ENCODE results near the gene WDR36.

Gene WDR36

DNA sequence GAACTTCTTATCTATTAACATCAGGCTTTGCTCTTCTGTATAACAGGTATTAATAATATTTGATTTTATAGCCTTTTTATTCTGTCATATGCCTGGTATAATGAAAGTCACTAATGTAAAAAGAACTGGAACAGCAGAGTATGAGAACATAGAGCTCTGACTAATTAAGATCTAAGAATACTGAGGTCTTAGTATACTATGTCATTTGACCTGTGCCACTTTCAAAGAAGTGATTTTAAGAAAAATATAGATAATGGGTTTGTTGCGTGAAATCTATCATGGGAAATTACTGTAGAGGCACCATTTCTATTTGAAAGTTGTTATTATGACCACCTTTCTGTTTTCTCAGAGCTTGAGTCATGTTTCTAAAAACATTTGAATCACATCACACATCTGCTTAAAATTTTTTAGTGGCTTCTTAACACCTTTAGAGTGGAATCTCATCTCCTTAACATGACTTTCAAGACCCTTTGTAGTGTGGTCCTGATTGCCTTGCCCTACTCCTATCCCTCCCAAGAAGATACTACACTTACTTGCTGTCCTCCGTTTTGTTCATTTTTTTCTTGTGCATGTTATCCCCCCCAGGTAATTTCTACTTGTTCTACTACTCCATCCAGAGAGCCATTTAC, 14.3 kb downstream of the WDR36 start:
- no peak for DNase-seq

DNA sequence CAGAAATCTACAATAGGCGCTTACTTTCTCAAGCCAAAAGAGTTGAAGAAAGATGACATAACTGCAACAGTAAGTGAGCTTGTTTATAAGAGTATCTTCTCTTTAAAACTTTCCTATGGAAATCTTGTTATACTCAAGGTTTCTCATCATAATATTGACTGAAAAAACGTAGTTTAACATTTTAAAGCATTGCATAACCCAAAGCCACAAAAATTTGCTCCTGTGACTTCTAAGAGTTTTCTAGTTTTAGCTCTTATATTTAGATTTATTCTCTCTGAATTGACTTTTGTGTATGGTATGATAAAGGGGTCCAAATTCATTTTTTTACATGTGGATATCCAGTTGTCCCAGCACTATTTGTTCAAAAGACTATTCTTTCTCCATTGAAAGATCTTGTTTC, 15.2 kb downstream of the WDR36 start:
- no peak for DNase-seq

DNA sequence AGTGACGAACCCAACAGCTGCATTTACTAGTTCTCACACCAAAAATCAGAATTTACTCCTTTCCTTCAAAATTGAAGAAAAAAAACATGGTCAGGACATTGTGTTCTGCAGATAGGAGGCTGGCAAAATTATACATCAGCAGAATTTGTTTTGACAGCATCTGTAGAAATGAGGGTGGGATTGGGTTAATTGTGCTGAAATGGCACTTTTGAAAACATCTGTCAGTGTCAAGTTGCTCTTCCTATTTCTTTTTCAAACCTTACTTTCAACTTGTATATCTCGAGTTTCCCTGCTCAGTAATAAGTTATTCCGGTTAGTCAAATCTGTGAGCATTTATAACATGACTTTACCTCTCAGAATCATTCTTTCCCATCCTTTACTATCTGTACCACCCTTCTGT, 19.8 kb downstream of the WDR36 start:
- no peak for DNase-seq

DNA sequence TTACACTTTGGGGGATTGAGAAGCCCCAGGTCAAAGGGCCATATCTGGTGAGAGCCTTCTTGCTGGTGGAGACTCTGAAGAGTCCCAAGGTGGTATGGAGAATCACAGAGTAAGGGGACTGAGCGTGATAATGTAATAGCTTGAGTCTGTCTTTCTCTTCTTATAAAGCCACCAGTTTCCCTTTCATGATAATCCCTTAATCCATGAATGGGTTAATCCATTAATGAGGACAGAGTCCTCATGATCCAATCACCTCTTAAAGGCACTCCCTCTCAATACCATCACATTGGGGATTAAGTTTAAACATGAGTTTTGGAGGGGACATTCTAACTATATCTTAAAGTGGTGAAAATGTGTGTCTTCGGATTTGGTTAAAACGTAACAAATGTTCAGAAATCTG, 21.5 kb downstream of the WDR36 start:
- no peak for DNase-seq

DNA sequence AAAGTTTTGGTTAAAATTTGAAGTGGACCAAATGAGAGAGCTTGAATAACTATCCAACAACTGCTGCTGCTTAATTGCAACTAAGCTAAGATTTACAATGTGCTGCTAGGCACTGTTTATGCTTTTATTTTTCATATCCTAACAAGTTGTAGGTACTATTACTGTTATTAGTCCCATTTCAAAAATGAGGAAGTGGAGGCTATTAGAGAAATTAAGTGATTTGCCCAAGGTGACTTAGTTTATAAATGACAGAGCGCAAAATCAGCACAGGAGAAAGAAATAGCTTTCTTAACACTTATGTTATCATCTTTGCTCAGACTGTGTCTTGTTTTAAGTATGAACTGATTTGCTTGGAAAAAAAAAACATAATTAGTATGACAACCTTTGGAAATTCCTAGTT, 23.1 kb downstream of the WDR36 start:
- DNase-seq, result no peak

DNA sequence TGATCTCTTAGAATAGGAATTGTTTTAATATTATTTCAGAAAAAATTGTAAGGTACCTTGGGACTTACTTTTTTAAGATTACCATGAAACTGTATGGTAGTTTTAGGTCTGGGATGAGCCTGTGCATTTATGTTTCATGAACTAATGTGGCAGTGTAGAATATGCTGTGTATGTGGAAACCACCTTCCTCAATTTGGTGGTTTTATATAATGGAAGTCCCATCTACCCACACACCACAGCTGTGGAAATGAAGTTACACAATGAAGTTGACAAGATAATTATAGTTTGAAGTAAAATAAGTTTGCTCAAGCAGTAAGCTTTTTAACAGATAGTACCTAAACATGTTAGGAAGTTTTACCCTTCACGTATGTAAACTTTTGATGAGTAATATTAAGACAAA, 24.4 kb downstream of the WDR36 start:
- no peak for DNase-seq

DNA sequence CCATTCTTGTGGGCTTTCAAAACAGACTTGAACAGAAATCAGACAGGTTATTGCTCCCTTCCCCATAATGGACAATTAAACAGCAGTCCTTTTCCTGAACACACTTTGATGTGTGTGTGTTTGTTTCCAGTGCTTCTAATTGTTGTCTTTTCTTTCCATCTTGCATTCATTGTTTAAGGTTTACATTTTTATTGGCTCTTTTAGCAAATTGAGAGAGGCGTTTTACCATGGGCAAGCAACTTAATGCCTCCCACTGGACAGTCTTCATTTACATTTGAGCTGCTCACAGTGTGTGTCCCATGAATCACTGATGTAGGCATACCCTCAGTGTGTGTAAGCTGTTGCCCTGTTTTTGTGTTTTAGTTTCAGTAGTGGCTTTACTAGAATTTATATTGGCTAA, 25.0 kb downstream of the WDR36 start:
- DNase-seq, result no peak

DNA sequence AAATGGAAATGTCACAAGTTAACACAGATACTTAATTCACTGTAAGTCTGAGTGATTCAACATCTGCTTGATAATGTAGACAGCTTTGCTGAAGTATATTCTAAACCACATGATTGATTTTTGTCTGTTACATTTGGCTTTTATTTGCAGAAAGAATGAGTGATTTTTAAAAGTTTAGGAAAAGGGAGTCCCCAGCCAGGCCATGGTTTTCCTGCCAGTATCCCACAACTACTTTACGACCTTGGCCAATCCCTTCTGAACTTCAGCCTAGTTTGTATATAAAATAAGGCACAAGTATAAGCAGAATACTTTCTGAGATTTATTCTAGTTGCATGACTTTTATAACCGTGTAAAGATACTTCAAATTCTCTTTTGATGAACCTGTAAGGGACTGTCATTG, 27.1 kb downstream of the WDR36 start:
- DNase-seq, result no peak

DNA sequence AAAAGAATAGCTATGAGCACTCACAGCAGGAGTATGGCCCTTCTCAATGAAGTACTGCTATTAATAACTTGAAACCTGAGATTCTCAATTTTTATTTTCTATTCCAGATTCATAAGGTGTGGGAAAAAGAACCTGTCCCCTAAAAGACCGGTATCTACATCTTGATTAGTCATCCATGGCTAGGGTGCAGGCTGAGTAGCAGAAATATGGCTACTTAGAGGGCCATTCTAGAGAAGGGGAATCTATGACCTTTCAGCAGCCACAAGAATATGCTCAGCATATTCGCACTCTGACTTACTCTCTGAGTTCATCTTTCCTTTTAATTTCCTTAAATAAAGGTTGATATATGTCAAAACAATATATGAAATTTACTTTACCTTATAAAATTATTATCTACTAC, 27.7 kb downstream of the WDR36 start:
- DNase-seq, result no peak

DNA sequence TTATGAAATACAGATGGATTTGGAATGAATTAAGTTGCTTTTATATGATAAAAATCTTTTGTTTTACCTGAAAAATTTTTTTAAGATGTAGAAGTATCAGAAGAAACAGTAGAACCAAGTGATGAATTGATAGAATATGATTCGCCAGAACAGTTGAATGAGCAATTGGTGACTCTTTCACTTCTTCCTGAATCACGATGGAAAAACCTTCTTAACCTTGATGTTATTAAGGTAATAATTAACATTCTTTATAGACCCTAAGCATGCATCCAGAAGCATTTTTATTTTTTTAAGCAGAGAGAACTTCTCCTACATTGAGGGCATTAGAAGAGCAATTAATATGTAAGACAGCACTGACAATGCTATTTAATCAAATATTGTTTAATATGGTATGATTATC, 28.8 kb downstream of the WDR36 start:
- no peak for DNase-seq

DNA sequence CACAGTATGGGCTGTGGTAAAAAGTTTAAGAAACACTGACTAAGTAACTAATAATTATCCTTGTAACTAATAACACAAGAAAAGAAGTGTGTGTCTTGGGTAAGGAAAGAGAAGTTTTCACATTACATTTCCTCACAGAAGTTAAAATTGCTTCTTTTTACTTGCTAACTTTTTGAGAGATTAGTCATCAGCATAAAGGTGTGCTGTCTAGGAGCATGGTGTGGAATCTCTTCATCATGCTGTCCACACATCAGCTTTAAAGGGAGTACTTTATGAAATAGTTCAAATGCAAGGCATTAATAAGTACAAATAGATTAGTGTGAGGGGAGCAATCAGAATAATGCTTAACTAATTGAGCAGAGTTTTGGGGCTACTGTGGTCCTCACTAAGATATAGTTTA, 29.8 kb downstream of the WDR36 start:
- DNase-seq, result no peak

DNA sequence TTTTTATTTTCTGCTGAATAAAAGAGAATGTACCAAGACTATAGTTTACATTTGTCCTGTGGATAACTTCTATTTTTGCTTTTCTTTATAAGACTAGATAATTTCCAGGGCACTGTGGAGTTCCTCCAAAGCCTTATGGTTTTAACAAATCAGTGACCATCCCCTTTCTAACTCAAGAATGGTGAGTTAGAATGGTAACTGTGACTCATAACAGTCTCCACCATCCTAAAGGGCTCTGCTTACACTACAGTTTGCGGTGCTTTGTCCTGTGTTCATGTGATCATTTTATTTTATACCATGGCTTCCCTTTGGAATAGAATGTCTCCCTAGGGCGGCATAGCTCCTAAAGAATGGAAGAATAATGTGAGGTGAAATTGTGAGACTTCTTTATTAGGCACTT, 30.2 kb downstream of the WDR36 start:
- DNase-seq, result no peak

DNA sequence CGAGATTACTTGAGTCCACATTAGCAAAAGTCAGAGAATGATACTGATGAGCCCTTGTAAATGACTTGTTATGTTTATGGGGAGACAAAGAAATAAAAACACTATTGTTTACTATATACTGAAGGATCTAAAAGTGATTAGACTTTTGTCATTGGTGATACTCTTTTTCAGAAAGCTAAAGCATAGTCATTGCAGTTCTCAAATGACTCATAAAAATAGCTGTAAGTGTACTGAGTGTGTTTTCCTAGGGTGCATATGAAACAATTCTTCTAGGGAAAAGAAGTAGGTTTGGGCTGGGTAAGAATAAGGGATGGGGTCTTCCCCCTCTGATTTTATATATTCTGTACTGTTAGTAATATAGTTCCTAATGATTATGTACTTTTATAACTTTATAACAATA, 32.6 kb downstream of the WDR36 start:
- DNase-seq, result no peak

DNA sequence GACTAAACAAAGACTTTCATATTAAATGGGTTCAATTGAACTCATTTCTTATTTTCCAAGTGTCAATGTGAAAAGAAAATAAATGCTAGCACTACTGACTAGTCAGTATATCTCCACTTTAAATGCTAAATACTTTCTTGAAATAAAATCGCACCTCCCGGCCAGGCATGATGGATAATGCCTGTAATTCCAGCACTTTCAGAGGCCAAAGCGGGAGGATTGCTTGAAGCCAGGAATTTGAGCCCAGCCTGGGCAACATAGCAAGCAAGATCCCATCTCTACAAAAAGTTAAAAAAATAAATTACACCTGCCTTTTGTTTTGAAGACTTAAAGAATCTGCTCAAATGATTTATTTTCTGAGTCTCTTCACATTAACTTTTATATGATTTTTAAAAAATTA, 34.7 kb downstream of the WDR36 start:
- no peak for DNase-seq

DNA sequence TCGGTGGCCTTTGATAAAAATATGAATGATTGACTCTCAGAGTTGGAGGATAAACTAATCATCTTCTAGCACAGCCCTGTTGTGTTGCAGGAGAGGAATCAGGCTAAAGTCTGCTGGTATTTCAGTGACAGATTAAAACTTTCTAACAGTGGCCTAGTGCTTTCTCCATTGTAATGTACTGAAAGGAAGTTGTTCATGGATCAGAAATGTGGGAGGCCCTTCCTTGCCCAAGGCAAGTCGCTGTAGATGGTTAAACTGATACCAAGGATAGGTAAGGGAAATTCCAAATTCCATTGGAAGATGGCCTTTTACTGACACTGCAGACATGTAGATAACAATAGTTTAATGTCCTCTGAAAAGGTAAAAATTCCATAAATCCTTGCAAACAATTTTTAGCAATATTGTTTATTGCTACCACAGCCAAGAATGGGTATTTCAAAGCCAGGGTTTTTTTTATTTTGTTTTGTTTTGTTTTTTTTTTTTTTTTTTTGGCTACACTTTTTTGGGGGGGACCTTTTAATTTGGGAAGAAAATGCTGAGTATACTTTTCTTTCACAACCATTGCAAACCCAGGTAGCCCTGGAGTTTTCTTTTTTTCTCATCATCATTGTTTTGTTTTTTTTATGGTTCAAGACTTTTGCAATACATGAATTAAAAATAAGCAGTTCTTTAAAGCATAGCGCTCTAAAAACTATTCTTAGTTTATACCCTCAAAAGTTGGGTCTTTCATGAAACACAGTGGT, 35.5 kb downstream of the WDR36 start:
- DNase-seq, result no peak

DNA sequence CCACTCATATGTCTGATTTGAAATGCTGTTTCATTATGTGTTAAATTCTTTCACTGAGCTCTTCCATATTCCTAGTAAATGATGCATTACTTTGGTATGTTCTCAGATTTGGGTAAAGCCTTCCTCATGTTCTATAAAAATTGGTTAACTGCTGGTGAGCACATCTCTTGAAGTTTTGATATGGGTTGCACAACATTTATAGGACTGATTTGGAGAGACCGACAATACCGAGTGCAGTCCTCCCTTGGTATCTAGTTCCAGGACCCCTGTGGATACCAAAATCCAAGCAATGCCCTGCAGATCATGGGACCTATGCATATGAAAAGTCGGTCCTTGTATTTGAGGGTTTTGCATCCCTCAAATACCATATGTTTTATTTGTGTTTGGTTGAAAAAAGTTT, 37.8 kb downstream of the WDR36 start:
- no peak for DNase-seq

DNA sequence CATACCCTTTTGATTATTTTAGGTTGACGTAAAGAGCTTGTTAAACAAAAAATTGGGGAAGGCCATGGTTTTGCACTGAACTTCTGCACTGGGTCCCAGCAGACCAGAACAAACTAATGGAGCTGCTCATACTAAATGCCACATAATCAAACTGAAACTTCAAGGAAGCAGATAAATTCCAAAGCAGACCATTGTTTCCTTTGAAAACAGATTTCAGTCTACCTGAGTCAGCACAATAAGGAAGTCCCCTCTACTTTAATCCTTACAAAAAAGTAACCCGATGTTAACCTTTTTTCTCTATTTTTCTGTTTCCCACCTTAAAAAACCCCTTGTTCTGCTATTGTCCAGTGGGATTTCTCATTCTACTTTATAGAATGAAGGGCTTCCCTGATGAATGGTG, 39.2 kb downstream of the WDR36 start:
- DNase-seq, result no peak

DNA sequence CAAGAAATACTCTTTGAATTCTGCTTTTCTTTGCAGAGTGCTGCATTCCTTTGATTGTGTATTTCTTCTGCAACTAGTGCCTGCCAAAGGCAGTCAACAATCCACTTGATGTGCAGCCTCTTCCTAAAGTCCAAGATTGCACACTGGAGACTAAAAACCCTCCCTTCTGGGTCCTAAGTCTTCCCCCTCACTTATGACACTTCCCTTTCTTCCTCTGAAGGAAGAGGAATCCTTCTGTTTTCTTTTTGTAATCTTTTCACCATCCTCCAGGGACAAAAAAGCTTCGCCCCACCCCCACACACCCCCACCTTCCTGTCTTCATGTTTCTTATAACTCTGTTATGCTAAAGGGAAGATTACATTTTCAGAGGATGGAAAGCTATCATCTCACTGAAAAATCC, 39.9 kb downstream of the WDR36 start:
- DNase-seq, result no peak

DNA sequence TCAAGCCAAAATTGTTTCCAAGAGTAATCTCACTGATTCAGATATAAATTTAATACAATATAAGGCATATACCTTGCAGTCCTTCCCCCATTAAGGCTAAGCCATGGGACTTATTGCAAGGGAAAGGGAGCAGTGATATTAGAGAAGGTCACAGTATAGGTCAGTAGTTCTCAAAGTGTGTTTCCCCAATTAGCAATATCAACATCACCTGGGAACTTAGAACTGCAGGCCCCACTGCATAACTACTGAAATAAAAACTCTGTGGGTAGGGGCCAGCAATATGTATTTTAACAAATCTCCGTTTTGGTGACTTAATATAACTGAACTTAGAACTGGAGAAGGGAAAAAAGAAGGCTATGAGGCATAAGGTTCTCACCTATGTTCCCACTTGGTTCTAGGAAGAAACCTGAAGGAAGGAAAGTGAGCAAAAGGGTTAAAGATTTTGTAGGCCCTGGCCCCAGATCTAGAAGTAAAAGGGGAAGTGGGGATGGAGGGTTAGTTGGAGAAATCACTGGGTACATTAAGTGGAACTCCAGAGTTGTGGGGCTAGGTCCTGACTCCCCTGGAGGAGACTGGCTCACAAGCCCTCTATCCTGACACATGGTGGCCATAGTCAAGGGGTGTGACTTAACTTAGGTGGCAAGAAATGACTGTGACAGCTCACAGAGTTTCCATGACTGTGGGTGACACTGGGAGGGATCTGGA, 40.7 kb downstream of the WDR36 start:
- DNase-seq, result no peak

DNA sequence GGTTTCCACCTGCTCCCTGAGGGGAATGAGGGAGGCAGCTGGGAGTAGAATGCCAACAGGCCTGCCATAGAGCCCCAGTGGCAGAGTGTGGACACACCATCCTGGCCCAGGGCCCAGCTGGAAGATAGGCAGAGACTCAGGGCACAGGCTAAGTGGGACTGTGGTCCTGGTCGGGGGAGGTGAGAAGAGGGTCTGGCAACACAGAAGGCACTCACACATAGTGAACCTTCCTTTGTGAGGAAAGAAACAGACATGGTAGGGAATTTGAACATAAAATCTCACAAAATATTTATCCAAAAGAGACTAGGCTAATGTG, 41.2 kb downstream of the WDR36 start:
- DNase-seq, result no peak

DNA sequence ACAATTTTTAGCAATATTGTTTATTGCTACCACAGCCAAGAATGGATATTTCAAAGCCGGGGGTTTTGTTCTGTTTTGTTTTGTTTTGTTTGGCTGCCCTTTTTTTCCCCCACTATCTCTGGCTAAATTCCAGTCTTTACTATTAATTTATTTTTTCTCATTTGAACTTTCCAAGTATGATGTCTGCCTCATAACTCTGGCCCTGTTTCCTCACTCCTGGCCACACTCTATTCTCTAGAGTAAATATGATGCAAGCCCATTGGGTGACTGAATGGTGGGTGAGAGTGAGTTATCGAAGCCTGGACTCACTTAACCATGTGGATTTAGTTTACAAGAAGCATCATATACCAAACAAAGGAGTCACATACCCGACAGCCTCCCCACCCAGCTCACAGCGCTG, 41.9 kb downstream of the WDR36 start:
- DNase-seq, result no peak

DNA sequence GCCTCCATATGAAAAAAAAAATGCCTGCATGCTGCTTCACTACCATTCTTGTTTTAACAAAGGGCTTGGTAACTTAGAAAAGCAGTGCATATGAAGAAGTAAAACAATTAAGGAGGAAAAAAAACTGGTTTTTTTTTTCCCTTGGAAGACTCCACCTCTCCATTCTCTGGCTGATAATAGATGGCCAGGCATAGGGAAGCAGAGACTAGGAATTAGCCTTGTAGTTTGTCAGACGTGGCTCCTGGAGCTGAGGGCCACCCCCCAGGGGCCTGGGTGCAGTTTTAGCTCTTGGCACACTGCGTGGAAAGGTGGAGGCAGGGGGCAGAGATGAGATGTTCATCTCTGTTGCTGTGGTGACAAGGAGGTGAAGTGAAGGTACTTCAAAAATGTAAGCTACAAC, 42.7 kb downstream of the WDR36 start:
- no peak for DNase-seq

DNA sequence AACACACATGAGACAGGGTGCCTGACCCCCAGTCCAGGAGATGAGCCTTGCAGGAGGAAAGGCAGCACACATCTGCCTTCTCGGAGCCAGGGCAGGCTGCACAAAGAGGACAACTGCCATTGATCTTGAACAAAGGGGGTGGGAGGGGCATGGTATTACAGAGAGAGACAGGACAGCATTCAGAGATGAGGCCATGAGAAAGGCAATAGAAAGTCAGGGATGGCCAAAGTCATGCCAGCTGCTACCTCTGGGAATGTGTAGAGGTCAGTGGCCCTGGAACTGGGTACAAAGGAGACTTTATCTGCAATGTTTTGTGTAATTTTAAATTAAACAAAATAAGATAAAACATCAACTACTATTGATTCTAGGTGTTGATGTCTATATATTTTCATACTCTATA, 43.2 kb downstream of the WDR36 start:
- DNase-seq, result no peak

DNA sequence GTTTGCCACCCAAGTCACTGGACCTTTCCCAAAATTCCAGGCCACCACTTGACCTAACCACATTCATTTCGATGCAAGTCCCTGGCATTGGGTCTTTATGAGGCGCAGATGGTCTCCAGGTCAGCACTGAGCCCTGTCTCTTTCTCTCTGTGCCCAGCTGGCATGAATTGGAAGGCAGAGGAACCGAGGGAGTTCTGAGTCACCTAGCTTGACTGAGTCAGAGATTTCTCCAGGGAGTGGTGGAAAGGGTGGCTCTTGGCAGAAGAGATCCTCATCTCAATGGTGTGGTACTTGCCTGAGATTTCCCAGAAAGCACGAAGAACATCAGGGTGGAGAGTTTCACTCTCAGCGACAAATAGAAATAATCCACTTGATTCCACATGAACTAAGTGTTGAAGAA, 43.8 kb downstream of the WDR36 start:
- no peak for DNase-seq

DNA sequence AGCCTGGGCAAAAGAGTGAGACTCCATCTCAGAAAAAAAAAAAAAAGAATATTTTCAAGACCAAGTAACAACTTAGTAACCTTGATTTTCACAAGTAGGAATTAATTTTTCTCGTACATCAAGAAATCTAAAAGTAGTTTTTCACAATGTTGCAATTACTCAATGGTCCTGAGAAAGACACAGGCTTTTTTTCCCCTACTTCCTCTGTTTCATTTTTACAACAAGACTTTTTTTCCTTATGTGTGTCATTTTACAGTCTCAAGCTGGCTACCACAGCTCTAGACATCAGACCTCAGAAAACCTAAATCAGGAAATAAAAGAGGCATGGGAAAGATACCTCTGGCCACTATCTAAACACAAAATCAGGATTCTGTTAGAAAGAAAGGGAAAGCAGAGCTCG, 45.9 kb downstream of the WDR36 start:
- DNase-seq, result no peak

Measured in stimulated activated naive CD4-positive, alpha-beta T cell (primary cell).